COLO829 (cell line): ENCODE measurements around the gene EMID1.

Source experiments
- DNase-seq: peaks from one replicate; pipeline ENCODE4 v3.0.0; 2012; ENCODE audit warnings: low spot score

The EMID1 gene

DNA sequence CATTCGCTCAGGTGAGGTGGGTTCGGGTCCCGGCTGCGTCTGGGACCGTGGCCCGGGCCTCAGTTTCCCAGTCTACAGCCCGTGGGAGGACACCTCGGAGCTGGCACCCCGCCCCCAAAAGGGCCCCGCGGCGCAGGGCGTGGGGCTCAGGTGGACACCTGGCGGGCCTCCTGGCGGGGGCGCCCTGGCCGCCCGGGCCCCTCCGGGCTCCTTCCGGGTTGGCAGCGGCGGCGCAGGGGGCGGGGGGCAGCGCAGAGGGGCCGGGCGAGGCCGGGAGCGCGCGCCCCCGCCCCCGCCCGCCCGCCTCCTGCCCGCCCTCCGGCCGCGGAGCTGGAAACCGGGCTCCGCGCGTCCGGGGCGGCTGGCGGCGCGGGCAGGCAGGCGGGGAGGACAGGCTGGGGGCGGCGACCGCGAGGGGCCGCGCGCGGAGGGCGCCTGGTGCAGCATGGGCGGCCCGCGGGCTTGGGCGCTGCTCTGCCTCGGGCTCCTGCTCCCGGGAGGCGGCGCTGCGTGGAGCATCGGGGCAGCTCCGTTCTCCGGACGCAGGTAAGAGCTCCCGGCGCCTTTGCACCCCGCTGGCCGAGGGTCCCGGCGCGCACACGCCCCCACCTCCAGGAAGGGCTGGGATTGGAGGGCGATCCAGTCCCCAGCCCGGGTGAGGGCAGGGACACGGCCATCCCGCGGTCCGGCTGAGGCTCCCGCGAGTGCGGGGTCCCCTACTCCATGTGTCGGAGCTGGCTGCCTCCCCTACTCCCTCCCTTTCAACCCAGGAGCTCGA, at the start of gene EMID1:
TSS of gene EMID1 (plus strand) at position 303 of the 778 bp plus-strand sequence. CDS start at position 446, 143 bp downstream.
- no peak for DNase-seq

DNA sequence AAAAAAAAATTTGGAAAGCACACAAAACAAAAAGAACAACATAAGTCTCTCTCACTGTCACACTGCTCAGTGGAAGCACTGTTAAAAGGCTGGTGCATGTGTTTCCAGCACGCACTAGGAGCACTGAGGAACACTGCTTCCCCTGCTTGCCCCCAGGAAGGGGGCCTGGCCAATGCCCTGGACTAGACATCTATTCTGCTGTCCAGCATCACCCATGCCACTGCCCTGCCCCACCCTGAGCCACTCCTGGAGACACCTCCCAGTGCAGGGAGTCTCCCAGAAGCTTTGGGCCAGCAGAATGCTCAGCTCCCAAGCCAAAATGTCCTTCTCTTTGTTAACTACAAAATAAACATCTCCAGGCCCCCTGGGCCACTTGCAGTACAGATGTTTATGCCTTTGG, 49.7 kb upstream of the EMID1 start:
- no peak for DNase-seq

DNA sequence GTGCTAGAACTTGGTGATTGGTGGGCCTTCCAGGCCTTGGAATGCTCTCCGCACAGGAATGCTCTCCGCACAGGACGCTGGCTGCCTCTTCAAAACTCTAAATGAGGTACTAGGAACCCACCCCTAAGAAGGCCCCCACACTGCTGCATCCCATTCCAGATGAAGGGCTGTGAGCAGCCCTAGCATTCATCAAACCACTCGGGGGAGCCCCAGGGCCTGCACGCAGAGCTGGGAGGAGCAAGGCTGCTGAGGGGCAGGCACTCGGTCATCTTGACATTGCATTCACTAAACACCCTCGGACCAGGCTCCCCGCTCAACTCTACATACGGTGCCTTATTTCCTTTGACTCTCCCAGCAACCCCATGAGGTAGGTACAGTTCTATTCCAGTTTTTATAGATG, 49.2 kb upstream of the EMID1 start:
- no peak for DNase-seq

DNA sequence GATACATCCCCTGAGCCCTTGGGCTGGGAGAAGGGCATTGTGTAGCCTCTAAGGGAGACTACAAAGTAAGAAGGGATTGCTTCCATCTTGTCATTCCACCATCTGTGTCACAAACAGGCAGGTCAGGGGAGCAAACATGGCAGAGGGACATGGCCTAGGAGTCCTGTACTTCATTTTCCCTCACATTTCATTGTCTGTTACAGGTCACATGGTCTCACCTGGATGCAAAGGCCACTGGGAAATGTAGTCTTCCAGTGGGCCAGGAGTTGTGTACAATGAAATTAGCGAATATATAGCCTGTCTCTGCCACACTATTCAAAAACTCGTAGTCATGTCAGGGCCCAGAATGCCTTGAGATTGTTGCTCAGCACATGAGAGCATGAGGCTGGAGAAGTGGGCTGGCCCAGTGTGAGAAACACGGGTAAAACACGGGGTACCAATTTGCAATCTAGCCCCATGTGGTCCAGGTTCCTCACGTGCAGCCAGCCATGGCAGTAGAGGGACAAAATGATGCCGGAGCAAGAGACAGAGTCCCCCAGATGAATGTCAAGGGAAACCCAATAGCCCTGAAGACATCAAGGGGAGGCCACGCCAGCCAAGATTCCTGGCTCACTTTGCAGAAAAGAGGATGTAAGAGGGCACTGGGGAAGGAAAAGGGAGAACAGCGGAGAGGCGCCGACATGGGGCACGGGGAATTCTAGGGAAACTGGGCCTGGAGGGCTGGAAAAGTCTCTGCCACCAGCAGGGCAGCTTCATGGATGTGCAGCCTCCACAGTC, 47.7 kb upstream of the EMID1 start:
- DNase-seq = no peak

DNA sequence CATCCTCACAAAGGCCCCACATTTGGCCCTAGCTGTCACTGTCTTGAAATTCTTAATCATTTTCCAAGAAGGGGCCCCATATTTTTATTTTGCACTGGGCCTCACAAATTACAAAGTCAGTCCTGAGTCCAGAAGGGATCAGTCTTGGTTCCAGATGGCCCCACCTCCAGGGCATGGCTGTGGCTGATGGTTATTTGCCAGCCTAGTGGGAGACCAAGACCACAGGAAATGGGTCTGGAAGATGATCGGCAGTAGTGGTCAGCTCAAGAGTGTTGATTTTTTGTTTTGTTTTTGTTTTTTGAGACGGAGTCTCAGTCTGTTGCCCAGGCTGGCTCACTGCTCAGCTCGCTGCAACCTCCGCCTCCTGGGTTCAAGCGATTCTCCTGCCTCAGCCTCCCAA, 47.1 kb upstream of the EMID1 start:
- DNase-seq = no peak

DNA sequence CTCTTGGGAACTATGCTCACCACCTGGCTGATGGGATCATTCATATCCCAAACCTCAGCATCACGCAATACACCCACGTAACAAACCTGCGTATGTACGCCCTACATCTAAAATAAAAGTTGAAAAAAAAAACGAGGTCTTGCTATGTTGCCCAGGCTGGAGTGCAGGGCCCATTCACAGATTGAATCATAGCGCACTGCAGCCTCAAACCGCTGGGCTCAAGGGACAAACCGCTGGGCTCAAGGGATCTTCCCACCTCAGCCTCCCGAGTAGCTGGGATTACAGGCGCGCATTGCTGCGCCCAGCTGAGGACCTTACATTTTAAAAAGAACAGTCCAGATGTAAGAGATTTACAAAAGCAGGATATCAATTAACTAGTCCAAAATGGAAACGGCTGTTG, 41.9 kb upstream of the EMID1 start:
- DNase-seq = no peak

DNA sequence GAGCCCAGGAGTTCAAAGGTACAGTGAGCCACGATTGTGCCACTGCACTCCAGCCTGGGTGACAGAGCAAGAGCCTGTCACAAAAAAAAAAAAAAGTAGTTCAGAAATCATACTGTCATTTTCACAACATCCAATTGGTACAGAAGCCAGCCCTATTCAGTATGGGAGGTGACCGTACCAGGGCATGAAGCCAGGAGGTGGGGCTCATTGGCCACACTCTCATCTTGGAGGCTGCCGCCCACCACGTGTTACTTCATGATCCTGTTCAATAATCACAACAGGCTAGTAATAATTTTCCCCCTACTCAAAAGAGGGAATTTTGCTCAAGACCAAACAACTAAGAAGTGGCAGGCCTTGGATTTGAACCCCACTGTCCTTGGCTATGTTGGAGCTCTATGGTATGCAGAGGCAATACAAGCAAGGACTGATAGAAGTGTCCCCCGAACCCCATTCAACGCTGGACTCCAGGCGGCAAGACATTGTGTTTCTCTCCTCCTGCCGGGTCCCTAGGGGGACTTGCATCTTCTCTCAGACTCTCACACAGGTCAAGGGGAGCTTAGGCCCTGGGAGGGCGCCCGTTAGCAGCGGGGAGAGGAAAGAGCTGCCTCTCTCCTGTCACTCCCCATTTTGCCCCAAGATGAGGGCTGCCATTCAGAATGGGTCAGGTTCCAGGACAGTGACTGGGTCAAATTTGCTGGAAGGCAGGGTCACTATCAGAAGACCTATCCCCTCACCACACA, 40.2 kb upstream of the EMID1 start:
- no peak for DNase-seq

DNA sequence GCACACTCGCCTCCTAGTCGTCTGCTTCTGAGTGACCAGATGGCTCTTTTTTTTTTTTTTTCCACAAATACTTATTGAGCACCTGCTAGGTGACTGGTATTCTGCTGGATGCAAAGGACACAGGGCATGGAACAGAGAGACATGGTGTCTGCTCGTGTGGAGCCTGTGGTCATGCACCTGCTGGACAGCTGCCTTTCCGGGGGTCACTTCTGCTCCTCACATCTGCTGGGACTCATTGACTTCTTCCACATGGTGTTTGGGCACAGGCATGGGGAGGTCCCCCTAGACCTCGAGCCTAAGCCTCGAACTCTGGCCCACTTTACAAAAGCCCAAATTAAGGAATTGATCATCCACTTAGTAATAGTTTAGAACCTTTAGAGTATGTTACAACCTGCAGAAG, 39.5 kb upstream of the EMID1 start:
- no peak for DNase-seq

DNA sequence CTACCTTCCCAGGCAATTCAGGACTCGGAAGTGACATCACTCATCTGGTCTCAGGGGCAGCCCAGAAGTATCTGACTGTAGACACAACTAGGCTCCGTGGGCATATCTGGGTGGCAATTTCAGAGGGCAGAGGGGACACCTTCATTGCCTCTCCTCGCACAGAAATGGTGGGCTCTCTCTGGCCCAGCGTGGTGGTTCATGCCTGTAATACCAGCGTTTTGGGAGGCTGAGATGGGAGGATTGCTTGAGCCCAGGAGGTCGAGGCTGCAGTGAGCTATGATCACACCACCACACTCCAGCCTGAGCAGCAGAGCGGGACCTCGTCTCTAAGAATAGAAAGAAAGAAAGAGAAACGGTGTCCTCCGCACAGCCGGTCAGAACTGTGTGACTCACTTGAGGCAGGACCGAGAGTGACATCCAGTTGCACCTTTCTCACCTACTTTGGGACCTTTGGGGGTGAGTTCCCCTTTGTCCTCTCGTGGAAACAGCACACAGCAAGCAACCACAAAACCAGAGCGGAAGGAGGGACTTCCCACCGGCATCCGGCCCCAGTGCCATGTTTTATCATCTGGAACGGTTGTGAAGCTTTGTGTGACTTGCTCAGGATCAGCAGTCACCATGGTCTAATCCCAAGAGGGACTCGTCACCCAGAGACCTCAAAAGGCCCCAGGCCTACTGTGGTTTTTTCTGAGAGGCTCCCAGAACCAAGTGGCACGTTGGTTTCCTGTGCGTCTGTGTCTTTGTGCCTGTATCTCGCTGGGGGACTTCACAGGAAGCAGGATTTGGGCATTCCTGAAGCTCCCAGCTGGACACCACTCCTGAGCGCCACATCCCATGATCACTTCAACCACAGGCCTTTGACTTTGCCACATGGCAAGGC, 38.4 kb upstream of the EMID1 start:
- no peak for DNase-seq

DNA sequence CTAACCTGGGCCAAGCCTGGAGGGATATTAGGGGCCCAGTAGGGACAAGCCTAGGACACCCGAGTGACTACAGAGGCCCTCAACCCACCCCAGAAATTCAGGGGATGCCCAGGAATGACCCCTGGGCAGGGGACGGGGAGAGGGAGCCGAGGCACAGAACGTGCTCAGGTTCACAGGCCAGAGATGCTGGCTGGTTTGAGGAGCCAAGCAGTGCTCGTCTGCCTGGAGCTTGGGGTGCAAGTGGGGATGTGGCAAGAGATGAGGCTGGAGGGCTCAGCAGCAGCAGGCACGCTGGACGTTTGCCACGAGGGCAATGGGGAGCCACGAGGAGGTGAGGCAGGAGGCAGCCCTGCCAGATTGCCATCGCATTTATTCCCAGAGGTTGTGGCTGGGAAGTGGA, 34.0 kb upstream of the EMID1 start:
- DNase-seq = no peak

DNA sequence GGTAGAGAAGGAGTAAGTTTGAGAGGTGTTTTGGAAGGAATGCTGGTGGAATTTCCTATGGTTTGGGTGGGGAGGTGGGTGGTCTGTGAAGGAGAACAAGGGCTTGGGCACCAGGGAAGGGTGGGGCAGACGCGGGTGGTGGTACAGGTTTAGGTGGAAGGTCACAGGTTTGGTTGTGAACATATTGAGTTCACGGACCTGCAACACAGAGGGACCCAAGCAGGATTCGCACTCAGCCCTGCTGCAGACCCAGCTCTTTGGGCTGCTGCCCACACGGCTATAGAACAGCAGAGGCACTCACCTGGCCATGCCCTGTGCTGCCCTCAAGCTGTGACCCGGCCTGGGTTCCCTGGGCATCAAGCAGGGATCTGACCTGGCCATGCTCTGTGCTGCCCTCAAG, 33.5 kb upstream of the EMID1 start:
- DNase-seq = no peak

DNA sequence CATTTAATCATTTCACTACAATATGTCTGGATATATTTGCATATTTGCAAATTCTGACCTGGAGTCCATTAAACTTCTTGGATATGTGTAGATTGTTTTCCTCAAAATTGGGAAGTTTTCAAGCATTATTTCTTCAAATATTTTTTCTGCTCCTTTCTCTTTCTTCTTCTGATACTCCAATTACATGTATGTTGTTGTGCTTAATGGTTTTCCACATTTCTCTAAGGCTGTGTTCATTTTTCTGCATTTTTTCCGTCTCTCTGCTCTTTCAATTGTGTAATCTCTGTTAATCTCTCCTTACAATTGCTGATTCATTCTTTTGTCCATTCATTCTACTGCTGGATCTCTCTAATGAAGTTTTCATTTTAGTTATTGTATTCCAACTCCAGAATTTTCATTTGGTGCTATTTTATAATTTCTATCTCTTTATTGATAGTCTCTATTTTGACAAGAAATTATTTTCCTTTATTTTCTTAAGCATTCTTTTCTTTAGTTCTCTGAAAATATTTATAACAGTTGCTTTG, 30.3 kb upstream of the EMID1 start:
- DNase-seq = no peak

DNA sequence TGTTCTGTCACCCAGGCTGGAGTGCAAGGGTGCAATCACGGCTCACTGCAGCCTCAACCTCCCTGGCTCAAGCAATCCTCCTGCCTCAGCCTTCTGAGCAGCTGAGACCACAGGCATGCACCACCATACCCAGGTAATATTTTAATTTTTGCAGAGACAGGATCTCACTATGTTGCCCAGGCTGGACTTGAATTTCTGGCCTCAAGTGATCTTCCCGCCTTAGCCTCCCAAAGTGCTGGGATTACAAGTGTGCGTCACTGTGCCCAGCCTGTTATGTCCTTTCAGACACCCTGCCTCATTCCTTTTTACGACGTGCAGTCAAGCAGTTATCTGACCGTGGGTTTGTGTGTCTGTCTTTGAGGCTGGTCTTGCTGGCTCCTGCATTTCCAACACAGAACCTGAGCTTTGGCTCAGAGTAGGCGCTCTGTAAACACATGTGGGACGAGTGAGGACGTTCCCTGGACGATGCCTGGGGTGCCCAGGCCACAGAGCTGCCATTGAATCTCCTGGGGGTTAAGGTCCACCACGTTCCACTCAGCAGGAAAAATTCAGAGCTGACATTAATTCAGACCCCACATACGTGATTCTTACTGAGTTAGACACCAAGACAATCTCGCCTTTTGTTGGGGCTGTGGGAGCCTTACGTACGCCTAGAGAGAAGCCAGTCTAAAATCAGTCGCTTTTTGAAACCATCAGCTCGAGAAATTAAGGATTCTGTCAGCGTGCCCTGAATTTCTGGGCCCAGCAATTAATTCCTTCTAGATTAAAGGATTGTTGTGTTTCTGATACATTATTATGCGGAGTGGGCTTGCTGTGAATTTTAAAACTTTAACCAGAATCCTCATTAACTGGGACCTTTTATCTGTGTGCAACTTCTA, 21.5 kb upstream of the EMID1 start:
- no peak for DNase-seq

DNA sequence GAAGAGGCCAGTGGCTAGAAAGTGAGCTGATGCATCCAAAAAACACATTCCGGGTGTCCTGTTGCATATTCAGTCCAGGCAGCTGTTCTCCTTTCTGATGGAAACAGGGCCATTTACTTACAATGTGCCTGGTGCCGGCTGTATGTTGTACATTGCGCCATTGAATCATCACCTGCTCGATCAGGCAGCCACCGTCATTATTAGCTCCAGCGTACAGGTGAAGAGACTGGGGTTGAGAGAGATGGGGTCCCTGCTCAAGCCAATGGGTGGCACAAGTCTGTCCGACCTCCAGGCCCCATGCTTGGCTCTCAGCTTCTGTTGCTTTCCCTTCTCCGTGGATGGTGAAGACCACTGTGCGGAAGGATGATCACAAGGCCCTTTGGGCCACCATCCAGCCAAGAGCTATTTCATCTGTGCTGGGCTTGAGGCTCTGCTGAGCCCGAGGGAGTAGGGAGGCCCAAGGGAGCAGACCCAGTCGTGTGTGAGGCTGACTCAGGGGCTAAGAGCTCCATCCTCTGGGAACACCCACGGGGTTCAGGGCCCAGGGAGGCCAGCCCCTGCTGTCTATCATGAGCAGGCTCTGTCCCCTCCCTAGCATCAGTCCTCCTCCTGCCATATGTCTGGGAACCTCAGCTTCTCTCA, 20.7 kb upstream of the EMID1 start:
- DNase-seq = no peak

DNA sequence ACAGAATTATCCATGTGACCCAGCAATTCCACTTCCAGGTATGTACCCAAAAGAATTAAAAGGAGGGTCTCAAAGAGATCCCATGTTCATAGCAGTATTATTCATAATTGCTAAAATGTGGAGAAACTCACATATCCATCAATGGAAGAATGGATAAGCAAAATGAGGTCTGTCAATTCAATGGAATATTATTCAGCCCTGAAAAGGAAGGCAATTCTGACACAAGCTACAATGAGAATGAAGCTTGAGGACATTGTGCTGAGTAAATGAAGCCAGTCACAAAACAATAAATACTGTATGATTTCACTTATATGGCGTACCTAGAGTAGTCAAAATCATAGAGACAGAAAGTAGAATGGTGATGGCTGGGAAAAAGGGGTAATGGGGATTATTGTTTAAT, 19.4 kb upstream of the EMID1 start:
- no peak for DNase-seq

DNA sequence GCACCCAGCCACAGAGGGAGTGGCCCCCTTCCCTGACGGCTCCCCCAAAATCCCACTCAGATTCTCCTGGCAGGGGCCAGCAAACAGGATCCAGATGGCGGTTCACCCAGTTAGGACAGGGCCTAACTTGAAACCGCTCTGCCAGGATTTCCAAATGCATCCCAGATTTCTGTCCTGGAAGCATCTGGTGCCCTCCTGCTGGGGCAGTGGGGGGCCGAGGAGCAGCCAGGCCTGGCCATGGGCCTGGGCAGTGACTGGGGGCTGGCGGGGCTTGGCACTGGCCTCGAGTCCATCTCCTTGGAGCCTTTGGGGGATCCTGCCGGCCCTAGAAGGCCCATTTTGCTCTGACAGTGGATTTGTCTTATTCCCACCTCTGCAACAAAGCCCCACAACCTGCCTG, 17.9 kb upstream of the EMID1 start:
- DNase-seq = no peak

DNA sequence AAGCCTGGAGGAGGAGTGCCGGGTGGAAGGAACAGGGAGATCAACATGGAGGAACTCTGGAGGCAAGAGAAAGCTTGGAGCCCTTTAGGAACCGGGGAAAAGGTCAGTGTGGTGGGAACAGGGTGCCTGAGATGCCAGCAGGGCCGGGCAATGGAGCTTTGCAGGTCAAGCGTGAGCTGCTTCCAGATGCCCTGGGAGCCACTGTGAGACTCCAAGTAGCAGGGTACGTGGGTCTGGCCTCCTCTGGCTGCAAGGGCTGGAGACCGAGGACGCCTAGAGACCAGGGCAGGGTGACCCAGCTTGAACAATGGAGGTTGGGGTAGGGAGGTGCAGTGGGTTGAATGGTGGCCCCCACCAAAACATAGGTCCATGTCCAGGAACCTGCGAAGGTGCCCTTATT, 15.6 kb upstream of the EMID1 start:
- no peak for DNase-seq

DNA sequence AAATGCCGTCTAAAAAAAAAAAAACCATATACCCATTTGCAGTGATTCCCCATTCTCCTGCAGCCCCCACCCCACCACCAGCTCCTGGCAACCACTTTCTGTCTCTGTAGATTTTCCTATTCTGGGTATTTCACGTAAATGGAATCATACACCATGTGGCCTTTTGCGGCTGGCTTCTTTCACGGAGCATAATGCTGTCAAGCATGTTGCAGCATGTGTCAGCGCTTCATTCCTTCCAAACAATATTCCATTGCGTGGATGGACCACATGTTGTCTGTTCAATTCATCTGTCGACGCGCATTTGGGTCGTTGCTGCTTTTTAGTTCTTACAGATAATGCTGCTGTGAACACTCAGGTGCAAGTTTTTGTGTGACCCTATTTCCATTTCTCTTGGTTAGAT, 14.8 kb upstream of the EMID1 start:
- DNase-seq = no peak

DNA sequence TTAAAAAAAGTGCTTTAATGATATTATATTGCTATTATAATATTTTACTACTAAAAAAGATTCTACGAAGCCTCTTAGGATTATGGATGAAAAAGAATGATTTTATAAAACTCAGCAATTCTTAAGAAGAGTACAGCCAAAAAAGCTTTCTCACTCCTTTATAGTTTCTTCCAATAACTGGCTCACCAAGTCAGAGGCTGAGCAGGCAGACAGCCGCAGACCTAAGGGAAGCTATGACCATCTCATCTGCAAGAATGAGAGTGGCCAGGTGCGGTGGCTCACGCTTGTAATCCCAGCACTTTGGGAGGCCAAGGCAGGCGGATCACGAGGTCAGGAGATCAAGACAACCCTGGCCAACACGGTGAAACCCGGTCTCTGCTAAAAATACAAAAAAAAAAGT, 12.7 kb upstream of the EMID1 start:
- no peak for DNase-seq

DNA sequence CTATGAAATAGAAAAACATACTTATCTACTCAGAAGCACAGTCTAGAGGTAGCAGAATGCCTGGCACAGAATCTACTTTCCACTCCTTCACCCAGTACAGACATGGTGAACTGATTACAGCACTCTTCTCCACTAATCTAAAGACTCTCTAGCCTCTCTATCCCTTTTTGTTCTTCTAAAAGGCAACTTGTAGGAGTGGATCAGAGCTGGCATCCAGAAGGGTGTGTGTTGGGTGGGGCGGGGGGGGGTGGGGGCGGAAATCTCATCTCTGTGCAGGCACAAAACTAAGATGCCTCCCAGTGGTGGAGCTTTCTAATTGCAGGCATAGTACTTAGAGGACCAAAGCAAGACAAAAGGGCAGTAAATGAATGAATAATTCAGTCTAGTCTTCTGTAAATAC, 11.5 kb upstream of the EMID1 start:
- DNase-seq = no peak
